GM10248 (cell line): ENCODE measurements around the gene DNAL4.

Source experiments
- CTCF ChIA-PET: fragments of 300-600 bp; sonication (Branson Sonifier 250); formaldehyde crosslinking; extraction: SDS; loops from one replicate; lab custom pipeline; 2021; ENCODE audit warnings: antibody characterized with exemption; lab: Yijun Ruan, JAX
- POLR2A ChIA-PET: fragments of 350-650 bp; sonication (Branson Sonifier 250); formaldehyde crosslinking; extraction: SDS; loops from one replicate; lab custom pipeline; 2020; ENCODE audit warnings: antibody characterized with exemption; lab: Yijun Ruan, JAX
- DNase-seq: peaks from one replicate; pipeline ENCODE4 v3.0.0; 2012; ENCODE audit errors: extremely low spot score
- TF ChIP-seq, protein P1 (sequence below): IDR thresholded peaks from 2 replicates; pipeline ENCODE4 v1.5.1; 2012; ENCODE audit warnings: mild to moderate bottlenecking, low read depth; ENCODE audit errors: extremely low read depth, missing control alignments, control extremely low read depth

DNAL4 gene

DNA sequence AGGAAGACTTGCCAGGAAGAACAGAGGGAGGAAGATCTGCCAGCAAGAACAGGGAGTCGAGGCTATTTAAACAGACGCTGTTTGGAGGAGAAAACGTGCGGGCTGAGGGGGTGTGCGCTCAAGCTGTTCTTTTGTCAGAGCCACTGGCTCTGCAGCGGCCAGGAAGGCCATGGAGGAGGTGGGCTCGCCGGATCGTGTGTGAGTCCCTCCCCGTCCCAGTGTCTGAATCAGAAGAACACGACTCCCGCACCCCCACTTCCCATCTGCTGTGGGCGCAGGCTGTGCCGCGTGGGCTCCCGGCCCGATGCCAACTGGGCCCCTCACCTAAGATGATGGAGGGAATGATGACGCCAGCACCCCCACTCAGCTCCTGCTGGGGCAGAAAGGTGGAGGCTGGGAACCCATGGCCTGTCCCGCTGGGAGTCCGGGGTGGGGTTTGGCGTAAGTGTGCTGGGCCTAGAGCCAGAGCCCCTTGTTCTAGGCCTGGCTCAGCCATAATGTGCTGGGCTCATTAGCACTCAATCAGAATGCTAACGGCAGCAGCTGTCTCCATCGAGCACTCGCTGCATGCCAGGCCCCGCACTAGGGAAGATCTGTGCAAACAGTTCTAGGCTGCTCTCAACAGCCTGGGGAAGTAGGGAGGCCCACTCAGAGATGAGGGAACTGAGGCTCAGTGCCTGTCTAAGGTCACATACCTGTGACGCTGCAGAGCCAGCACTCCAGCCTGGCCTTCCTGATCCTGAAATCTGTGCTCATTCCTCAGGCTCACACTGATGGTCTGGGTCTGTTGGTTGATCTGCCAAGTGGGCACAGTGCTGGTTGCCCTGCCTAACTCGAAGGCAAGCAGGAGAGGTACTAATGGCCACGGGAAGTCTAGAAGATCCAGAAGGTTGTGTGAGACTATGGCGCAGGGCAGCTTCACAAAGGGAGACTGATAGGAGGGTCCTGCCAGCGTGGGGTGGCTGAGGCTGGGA is 38.3 kb upstream of the DNAL4 start:
- CTCF ChIA-PET: no interaction called here
- TF ChIP-seq, protein P1, sequence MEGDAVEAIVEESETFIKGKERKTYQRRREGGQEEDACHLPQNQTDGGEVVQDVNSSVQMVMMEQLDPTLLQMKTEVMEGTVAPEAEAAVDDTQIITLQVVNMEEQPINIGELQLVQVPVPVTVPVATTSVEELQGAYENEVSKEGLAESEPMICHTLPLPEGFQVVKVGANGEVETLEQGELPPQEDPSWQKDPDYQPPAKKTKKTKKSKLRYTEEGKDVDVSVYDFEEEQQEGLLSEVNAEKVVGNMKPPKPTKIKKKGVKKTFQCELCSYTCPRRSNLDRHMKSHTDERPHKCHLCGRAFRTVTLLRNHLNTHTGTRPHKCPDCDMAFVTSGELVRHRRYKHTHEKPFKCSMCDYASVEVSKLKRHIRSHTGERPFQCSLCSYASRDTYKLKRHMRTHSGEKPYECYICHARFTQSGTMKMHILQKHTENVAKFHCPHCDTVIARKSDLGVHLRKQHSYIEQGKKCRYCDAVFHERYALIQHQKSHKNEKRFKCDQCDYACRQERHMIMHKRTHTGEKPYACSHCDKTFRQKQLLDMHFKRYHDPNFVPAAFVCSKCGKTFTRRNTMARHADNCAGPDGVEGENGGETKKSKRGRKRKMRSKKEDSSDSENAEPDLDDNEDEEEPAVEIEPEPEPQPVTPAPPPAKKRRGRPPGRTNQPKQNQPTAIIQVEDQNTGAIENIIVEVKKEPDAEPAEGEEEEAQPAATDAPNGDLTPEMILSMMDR: no peak
- POLR2A ChIA-PET: no interaction called here
- no peak for DNase-seq

- ChIA-PET CTCF (no interaction called here), POLR2A (no interaction called here)
- DNase-seq: no peak
- TF ChIP-seq, protein P1: no peak
Measured at GRCh38 chr22:38831166-38831945, 37.4 kb upstream of the DNAL4 start.

DNA sequence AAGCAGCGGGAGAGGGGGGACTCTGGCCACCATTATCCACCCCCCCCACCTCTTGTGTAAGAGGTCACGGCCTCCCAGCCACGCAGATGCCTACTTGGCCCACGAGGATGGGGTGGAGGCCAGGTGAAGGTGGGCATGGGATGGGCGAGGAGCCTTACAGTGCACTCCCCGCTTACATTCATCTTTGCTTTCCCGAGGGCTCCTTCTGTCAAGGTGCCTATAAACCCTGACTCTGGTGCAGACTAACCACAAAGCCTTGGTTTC is 36.8 kb upstream of the DNAL4 start:
- DNase-seq: no peak
- CTCF ChIA-PET: no interaction called here
- TF ChIP-seq, protein P1: no peak
- POLR2A ChIA-PET: no interaction called here

DNA sequence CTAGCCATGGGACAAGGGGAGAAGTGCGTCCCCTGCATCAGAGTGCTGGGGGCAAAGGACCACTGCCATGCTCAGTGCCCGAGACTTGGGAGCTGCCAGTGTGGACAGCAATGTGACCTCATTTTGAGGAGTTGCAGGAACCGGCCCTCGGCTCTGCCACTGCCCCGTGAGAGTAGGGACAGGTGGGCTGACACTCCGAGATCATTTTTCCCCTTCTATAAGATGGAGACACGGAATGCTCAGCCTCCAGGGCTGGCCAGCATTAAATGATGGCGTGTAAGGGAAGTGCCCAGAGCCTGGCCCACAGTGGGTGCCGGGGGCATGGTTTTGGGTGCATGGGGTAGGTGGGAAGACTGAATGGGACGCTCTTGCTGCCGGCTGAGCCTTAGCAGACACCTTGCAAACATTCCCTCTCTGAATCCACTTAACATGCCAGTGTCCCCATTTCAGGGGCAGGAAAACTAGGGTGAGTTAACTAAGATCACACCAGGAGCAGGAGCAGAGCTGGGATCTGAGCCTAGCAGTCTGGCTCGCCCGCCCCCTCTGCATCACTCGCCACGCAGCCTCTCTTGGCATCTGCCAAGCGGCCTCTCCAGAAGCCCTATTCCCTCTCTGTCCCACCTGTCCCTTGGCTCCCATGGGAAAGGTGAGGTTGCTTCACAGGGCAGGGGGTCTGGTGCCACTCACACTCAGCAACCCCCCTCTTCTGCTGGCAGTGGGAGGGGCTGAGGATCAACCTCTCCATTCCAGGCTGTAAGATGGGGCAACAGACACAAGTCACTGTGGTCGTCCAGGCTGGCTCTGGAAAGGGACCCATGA is 36.3 kb upstream of the DNAL4 start:
- CTCF ChIA-PET: no interaction called here
- POLR2A ChIA-PET: no interaction called here
- DNase-seq: no peak
- TF ChIP-seq, protein P1: no peak

DNA sequence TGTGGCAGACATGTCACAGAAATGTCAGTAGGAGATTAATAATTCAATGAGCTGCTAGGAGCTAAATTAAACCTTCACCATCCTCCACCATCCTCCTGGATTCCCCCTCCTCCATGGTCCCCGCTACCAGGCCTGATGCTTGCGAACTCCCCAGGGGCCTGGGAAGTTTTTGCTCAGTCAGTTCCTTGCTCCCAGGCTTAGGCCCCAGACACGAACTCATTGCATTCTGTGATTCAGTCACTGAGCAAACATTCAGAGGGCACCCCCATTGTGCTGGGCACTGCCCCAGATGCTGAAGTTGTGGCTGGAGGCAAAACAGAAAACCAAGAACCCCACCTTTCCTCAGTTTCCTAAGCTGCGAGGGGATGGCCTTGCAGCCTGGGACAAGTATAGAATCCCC is 35.5 kb upstream of the DNAL4 start:
- ChIA-PET POLR2A (no interaction called here), CTCF (no interaction called here)

More for the DNA sequence above, 35.5 kb upstream of the DNAL4 start:
- no peak for DNase-seq
- TF ChIP-seq, protein P1: no peak
